Thoracic aorta (tissue), 2 donors: ENCODE data around the gene PDXP. TPM values are rescaled to one million over a fixed set of nuclear protein-coding genes. Genes with fewer than 3 reads are reported as not detected.

ENCODE experiments used
- ATAC-seq: fragments of 150-250 bp; one replicate; pipeline ENCODE4 v1.8.0; 2017; ENCODE audit warnings: low read depth; ENCODE audit not compliant: insufficient number of reproducible peaks, low FRiP score
- DNase-seq: peaks from one replicate; pipeline ENCODE4 v3.0.0-alpha.2; 2020; ENCODE audit warnings: low spot score
- H3K27ac ChIP-seq, 2 donors: fragments of 200-600 bp; sonication (generic); 1 replicate in 1 of 2; 2 replicates in 1 of 2; pipeline ENCODE4 v1.5.1; 2016; ENCODE audit warnings: mild to moderate bottlenecking in 2 of 2, moderate library complexity in 2 of 2
- H3K27me3 ChIP-seq: fragments of 200-600 bp; sonication (generic); replicated peaks from 2 replicates; pipeline ENCODE4 v1.6.0; 2016; ENCODE audit warnings: mild to moderate bottlenecking; ENCODE audit not compliant: insufficient read depth
- H3K36me3 ChIP-seq: fragments of 200-600 bp; sonication (generic); one replicate; pipeline ENCODE4 v1.5.1; 2016
- H3K4me1 ChIP-seq, 2 donors: fragments of 200-600 bp; sonication (generic); 1 replicate in 1 of 2; 2 replicates in 1 of 2; pipeline versions ENCODE4 v1.5.1 to v1.6.0; 2016; ENCODE audit warnings: low read depth in 2 of 2, mild to moderate bottlenecking in 1 of 2; ENCODE audit not compliant: control insufficient read depth in 1 of 2
- H3K4me3 ChIP-seq: fragments of 200-600 bp; sonication (generic); 2 replicates; pipeline ENCODE4 v1.5.1; 2016; ENCODE audit warnings: mild to moderate bottlenecking
- H3K9me3 ChIP-seq: fragments of 200-600 bp; sonication (generic); 2 replicates; pipeline ENCODE4 v1.5.1; 2016
- total RNA-seq, 2 donors: library from RNA; depleted of rRNA; stranded (reverse); fragments of >200 nt; gene quantifications; one replicate each; pipeline versions ENCODE4 v1.1.0 to v1.2.3, GENCODE V29; 2016
- TF ChIP-seq, protein P1 (sequence below): fragments of 200-600 bp; sonication (generic); IDR thresholded peaks from one replicate; pipeline ENCODE4 v1.5.1; 2019; ENCODE audit warnings: antibody characterized with exemption

Gene PDXP
- total RNA-seq, 2 donors from 2014 or later, result 6.3 to 13.8 TPM

DNA sequence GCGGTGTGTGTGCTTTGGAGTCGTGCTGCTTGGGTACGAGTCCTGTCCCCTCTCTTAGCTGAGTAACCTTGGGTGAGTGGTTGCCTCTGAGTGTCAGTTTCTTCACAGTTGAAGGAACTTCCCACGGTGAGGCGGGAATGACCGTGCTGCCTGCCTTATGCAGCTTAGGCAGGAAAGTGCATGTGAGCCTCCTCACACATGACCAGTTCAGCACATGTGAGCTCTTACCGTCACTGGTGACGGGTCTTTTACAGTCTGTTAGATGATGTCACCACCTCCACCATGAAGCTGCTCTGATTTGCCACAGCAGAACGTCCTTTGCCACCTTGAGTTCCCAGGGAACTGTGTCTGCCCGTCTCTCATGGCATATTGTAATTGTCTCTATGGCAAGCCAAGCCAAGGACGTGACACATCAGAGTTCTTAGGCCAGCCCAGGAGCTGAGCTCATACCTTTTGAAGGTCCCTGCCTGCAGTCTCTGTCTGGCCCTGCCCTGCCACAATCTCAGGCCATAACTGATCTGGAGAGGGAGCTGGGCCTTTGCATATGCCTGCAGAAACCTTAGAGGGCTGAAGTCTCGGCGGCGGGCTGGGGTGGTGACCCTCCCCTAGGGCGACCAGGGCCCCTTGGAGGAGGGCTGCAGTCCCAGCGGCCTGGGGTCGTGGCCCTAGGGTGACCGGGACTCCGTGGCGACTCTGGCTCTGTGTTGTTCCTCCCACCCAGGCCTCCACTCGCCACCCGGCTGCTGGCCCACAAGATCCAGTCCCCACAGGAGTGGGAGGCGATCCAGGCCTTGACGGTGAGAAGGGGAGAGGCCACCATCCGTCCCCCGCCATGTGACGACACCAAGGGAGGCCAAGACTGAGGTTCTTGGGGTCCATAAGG lies 42.1 kb upstream of the PDXP start:
- no peaks in the 10 kb centered on the region for H3K27me3 ChIP-seq
- ATAC-seq (no peak), DNase-seq (no peak)
- H3K4me3 ChIP-seq, result no peak overlapping the region
- TF ChIP-seq, protein P1, sequence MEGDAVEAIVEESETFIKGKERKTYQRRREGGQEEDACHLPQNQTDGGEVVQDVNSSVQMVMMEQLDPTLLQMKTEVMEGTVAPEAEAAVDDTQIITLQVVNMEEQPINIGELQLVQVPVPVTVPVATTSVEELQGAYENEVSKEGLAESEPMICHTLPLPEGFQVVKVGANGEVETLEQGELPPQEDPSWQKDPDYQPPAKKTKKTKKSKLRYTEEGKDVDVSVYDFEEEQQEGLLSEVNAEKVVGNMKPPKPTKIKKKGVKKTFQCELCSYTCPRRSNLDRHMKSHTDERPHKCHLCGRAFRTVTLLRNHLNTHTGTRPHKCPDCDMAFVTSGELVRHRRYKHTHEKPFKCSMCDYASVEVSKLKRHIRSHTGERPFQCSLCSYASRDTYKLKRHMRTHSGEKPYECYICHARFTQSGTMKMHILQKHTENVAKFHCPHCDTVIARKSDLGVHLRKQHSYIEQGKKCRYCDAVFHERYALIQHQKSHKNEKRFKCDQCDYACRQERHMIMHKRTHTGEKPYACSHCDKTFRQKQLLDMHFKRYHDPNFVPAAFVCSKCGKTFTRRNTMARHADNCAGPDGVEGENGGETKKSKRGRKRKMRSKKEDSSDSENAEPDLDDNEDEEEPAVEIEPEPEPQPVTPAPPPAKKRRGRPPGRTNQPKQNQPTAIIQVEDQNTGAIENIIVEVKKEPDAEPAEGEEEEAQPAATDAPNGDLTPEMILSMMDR, result no peak
- peaks cover 0 to 13% of the 10 kb centered on the region in 2 donors for H3K4me1 ChIP-seq
- H3K27ac ChIP-seq, result no peak overlapping the region
- H3K36me3 ChIP-seq, result peaks cover 45% of the 10 kb centered on the region
- no peaks in the 10 kb centered on the region for H3K9me3 ChIP-seq

- H3K36me3 ChIP-seq, result peaks cover 47% of the 10 kb centered on the region
- ATAC-seq, result no peak
Observed at GRCh38 chr22:37617431-37617830, 41.1 kb upstream of the PDXP start.

DNA sequence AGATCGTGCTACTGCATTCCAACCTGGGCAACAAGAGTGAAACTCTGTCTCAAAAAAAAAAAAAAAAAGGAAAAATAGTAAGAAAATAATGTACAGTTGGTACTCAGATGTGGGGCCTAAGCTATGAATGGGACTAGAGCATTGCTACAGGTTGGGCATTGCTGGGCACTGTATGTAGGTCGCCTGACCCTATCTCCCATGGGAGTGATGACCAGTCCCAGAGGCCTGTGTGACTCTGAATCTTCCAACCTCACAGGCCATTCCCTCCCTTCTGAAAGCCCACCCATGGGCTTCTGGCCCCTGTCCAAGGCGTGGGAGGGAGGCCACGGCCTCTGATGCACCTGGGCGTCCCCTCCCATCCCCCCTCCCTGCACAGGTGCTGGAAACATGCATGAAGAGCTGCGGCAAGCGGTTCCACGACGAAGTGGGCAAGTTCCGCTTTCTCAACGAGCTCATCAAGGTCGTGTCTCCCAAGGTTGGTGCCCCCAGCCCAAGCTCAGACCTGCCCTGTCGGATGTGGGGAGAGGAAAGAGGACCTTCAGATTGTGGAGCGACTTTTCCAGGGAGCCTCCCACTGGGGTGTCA lies 40.4 kb upstream of the PDXP start:
- ATAC-seq, result no peak
- H3K27me3 ChIP-seq, result no peaks in the 10 kb centered on the region
- DNase-seq, result no peak
- peaks cover 0 to 8% of the 10 kb centered on the region in 2 donors for H3K4me1 ChIP-seq
- peaks cover 47% of the 10 kb centered on the region for H3K36me3 ChIP-seq
- TF ChIP-seq, protein P1, result no peak
- no peak overlapping the region for H3K4me3 ChIP-seq
- no peak overlapping the region for H3K27ac ChIP-seq
- no peaks in the 10 kb centered on the region for H3K9me3 ChIP-seq

More at GRCh38 chr22:37617431-37617830, 41.1 kb upstream of the PDXP start:
- Histone ChIP-seq H3K27ac (no peak overlapping the region), H3K27me3 (no peaks in the 10 kb centered on the region), H3K4me3 (no peak overlapping the region), H3K4me1 (peaks cover 0 to 9% of the 10 kb centered on the region in 2 donors), H3K9me3 (no peaks in the 10 kb centered on the region)
- TF ChIP-seq, protein P1, result no peak
- DNase-seq, result no peak

DNA sequence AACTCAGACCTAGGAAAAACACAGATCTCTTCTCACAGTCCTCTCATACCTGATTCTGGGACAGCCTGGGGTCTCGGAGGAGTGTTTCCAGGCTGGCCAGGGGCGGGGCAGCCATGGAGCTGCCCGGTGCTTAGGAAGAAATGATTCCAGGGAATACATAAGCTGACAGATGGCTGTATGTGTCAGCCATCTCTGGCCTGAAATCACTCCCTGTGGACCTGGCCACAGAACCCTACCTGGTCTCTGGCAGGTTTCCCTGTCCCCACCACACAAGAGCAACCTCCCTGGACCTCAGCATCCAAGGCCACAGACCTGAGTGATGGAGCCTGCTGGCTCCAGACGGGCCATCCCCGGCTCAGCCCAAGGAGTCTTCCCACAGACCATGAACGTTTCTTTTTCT lies 39.8 kb upstream of the PDXP start:
- TF ChIP-seq, protein P1, result no peak
- H3K4me3 ChIP-seq, result no peak overlapping the region
- H3K4me1 ChIP-seq, result peaks cover 0 to 3% of the 10 kb centered on the region in 2 donors
- no peak for ATAC-seq
- no peak overlapping the region for H3K27ac ChIP-seq
- no peak for DNase-seq
- no peaks in the 10 kb centered on the region for H3K9me3 ChIP-seq
- no peaks in the 10 kb centered on the region for H3K27me3 ChIP-seq
- H3K36me3 ChIP-seq, result peaks cover 47% of the 10 kb centered on the region

GRCh38 chr22:37619991-37620390 lies 38.5 kb upstream of the PDXP start:
- peaks cover 47% of the 10 kb centered on the region for H3K36me3 ChIP-seq

More at GRCh38 chr22:37619991-37620390, 38.5 kb upstream of the PDXP start:
- Histone ChIP-seq H3K27ac (no peak overlapping the region), H3K9me3 (no peaks in the 10 kb centered on the region), H3K4me3 (no peak overlapping the region), H3K4me1 (no peaks in the 10 kb centered on the region), H3K27me3 (no peaks in the 10 kb centered on the region)
- no peak for ATAC-seq
- no peak for DNase-seq
- TF ChIP-seq, protein P1, result no peak
